Measurements from ENCODE around the gene DISP2. TPM values are rescaled to one million over a fixed set of nuclear protein-coding genes. Genes with fewer than 3 reads are reported as not detected.

The DISP2 gene
- polyA plus RNA-seq, 5 donors: 1.1 to 3.3 (median 1.4) TPM

- no peak for DNase-seq
Observed at GRCh38 chr15:40388941-40389823, 31.2 kb downstream of the DISP2 start.

DNA sequence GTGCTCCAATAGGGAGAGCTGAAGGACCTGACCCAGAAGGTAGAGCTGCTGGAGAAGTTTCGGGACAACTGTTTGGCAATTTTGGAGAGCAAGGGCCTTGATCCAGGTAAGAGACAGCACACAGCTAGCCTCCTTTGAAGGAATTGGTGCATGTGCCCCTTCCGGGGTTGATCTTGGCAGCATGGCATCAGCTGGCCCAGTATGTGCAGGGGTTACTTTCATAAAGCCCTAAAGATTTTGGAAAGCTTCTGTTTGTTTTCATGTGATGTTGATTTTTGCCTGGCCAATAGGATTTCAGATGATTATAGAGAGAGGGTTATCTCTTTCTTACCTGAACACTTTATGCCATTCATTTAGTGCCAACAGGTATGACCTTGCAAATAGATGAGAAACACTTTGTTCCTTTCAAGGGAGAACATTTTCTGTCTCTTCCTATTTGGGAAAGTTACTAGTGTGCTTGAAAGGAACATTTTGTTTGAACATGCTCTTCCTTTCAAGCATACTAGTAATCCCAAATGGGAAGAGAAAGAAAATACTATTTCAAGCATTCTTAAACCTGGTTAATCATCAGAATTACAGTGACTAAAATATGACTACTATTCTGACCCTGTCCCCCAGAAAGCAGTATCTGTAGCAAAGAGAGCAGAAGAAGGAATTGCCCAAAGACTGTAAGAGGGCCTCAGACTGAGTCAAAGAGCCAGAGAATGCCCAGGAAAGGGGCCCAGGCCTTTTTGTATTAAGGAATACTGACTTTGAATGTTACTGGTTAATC, 32.0 kb downstream of the DISP2 start:
- no peak for DNase-seq

DNA sequence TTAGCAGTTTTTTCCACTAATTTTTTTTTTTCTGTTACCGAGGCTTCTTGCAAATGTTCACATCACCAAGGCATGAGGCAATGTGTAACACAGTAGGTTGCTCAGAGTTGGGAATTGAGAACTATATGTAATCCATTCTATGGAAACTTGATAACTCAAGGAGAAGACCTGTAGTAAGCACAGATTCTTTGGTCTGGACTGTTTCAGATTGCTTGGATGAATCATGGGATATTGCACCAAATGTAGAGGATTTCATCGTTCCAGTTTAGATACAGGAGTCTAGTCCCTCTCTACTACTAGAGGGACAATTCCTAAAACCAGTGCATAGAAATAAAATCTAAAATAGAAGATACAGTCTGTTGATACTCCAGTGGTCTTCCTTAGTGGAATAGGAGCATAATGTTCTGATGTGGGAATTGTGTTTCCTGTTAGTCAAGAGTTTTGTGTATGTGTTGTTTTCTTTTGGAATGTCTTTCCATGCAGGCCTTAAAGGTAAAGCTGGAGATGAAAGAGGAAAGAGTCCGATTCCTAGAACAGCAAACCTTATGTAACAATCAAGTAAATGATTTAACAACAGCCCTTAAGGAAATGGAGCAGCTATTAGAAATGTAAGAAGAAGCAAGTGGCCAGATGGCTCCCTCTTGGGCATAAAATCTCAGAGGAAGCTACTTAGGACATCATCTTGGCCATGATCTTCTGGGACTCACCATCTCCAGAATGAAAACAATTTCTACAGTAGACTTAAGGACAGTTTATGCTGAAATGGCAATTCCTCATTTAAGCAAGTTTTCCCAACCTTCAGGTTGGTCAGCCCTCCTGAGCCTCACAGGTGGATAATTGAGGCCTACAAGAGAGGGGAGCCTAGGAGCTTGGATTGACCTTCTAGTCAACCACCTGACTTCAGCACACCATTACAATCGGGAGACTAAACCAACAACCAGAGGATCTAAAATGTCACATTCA, 35.2 kb downstream of the DISP2 start:
- no peak for DNase-seq

GRCh38 chr15:40397688-40398412, 39.8 kb downstream of the DISP2 start:
- DNase-seq: no peak

GRCh38 chr15:40398413-40398873, 40.4 kb downstream of the DISP2 start:
- DNase-seq: no peak

GRCh38 chr15:40399370-40399769, 41.4 kb downstream of the DISP2 start:
- no peak for DNase-seq

DNA sequence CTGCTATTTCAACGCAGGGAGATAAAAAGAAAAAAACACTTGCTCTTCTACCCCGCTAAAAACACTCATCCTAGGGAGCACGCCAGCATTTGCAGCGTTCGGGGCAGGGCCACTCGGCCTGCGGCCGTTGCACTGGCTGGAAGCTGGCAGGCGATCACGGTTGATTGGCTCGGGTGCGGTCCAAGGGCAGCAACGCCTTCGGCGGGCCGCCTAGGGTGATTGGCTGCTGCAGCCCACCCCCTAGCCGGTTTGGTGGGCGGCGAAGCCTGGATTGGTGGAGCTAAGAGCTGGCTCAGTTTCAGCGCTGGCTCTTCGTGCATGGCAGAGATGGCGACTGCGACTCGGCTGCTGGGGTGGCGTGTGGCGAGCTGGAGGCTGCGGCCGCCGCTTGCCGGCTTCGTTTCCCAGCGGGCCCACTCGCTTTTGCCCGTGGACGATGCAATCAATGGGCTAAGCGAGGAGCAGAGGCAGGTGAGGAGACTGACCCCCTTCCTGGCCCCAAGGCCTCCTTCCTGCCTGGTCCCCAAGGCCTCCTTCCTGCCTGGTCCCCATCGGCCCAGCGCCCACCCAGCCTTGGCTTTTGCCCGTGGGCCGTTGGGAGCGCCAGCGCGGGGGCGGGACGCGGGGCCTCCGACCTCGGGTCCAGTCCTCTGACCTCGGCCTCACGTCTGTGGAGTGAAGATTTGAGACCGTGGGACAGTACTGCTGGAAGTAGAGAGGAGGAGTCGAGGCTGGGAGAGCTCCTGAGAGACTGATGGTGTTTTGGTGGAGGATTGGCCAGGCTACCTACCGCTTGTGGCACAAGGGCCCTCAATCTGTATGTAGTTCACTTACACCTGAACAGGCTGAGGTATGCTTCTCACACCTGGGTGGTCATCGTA, 47.7 kb downstream of the DISP2 start, which contains the start of gene IVD:
Gene IVD, plus strand, starts transcription at position 295 of the 881 bp plus-strand sequence. Its CDS starts 33 bp downstream, at position 328.
- peak; percentile 93 to 94 for DNase-seq

GRCh38 chr15:40407330-40407990, 49.4 kb downstream of the DISP2 start:
- DNase-seq: no peak

GRCh38 chr15:40409366-40409765, 51.3 kb downstream of the DISP2 start:
- no peak for DNase-seq

- no peak for DNase-seq
Observed at GRCh38 chr15:40410476-40410875, 52.5 kb downstream of the DISP2 start.

- DNase-seq: no peak
Observed at GRCh38 chr15:40412095-40412759, 54.2 kb downstream of the DISP2 start.

DNA sequence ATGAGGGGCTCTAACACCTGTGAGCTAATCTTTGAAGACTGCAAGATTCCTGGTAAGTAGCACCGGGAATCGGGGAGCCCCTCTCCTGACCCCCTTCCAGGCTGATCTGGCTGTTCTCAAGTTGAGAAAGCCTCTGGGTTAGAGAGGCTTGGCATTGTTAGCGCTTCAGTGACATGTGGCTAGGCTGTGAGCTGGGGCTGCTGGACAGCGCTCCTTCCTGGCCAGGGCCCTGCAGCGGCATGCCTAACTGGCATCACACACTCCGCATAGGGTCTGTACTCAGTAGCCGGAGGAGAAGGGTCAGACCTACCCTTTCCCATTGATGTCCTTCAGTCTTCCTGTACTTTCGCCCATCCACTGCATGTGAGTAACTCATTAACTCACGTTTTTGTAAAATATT, 55.0 kb downstream of the DISP2 start:
- DNase-seq: no peak

GRCh38 chr15:40414816-40415215, 56.8 kb downstream of the DISP2 start:
- DNase-seq: no peak

- no peak for DNase-seq
Observed at GRCh38 chr15:40415226-40415625, 57.2 kb downstream of the DISP2 start.

GRCh38 chr15:40416056-40416455, 58.0 kb downstream of the DISP2 start:
- DNase-seq: no peak

- no peak for DNase-seq
Observed at GRCh38 chr15:40418126-40418525, 60.1 kb downstream of the DISP2 start.

DNA sequence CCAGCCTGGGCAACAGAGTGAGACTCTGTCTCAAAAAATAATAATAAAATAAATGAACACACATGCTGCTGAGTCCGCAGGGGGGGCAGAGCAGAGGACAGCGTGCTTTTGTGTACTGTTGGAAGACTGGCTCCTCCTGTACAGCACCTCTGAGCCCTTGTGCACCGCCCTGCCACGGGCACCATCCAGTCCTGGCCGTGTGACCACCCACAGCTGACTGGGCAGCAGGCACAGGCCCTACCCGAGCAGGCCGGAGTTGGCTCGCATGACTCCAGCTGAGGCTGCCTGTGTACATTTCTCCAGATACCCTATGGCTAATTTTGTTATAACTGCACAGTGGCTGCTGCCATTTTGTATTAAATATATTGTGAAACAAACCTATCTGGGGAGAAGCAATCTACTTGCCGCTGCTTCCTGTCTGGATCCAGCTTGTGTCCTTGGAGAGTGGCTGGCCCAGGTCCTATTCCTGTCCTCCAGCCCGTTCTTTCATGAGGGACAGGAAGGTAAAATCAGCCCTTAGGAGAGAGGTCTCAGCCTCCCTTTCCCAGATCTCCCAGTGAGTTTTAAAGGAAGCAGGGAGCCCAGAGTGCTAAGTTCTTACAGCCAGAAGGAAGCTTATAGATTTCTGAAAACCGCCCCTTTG, 62.2 kb downstream of the DISP2 start:
- DNase-seq: no peak

- no peak for DNase-seq
Observed at GRCh38 chr15:40420793-40421192, 62.8 kb downstream of the DISP2 start.
